Endodermal cell (in vitro differentiated cells): ENCODE results near the gene FOSB. TPM values are rescaled to one million over a fixed set of nuclear protein-coding genes. Genes with fewer than 3 reads are reported as not detected.

ENCODE experiments used
- DNase-seq: peaks from one replicate; pipeline ENCODE4 v3.0.0-alpha.2; 2017
- H3K27ac ChIP-seq: 2 replicates; pipeline ENCODE4 v1.5.1; 2013; ENCODE audit warnings: mild to moderate bottlenecking, low read depth, low read length, moderate library complexity
- H3K27me3 ChIP-seq: 2 replicates; pipeline ENCODE4 v1.6.1; 2013; ENCODE audit warnings: mild to moderate bottlenecking, low read length, moderate library complexity; ENCODE audit not compliant: insufficient read depth, control insufficient read depth, poor library complexity, severe bottlenecking
- H3K36me3 ChIP-seq: 2 replicates; pipeline ENCODE4 v1.7.0; 2013; ENCODE audit warnings: mild to moderate bottlenecking, low read length, moderate library complexity; ENCODE audit not compliant: control insufficient read depth, insufficient read depth
- H3K4me1 ChIP-seq: one replicate; pipeline ENCODE4 v1.7.0; 2013; ENCODE audit warnings: low read length; ENCODE audit not compliant: control insufficient read depth, insufficient read depth
- H3K4me3 ChIP-seq: 2 replicates; pipeline ENCODE4 v1.5.1; 2013; ENCODE audit warnings: mild to moderate bottlenecking, low read length, moderate library complexity
- H3K9ac ChIP-seq: 2 replicates; pipeline ENCODE4 v1.6.1; 2013; ENCODE audit warnings: mild to moderate bottlenecking, low read length, moderate library complexity; ENCODE audit not compliant: poor library complexity, severe bottlenecking; ENCODE audit errors: extremely low read depth
- H3K9me3 ChIP-seq: 2 replicates; pipeline ENCODE4 v1.6.1; 2013; ENCODE audit warnings: mild to moderate bottlenecking, low read length, moderate library complexity; ENCODE audit not compliant: control insufficient read depth
- H3K27ac Mint-ChIP-seq: 2 replicates; pipeline ENCODE4 v1.8.0; 2020; ENCODE audit warnings: mixed read lengths
- H3K27me3 Mint-ChIP-seq: 2 replicates; pipeline ENCODE4 v1.8.0; 2021; ENCODE audit warnings: mild to moderate bottlenecking, mixed read lengths; ENCODE audit not compliant: insufficient read depth
- H3K36me3 Mint-ChIP-seq: 2 replicates; pipeline ENCODE4 v1.8.0; 2020; ENCODE audit warnings: low read depth, mixed read lengths
- H3K4me1 Mint-ChIP-seq: 2 replicates; pipeline ENCODE4 v1.8.0; 2020; ENCODE audit warnings: mixed read lengths
- H3K4me3 Mint-ChIP-seq: 2 replicates; pipeline ENCODE4 v1.8.0; 2020; ENCODE audit warnings: mild to moderate bottlenecking, moderate library complexity, mixed read lengths
- H3K9me3 Mint-ChIP-seq: 2 replicates; pipeline ENCODE4 v1.8.0; 2020; ENCODE audit warnings: mild to moderate bottlenecking, mixed read lengths
- CTCF ChIP-seq: fragments of 200-600 bp; sonication (generic); conservative IDR thresholded peaks from 2 replicates; pipeline ENCODE4 v1.5.0; 2021; ENCODE audit warnings: antibody characterized with exemption, mild to moderate bottlenecking
- WGBS, 2 experiments: methylation state at CpG; one replicate each; pipeline versions ENCODE4 v1.1.5 to v1.1.7; 2013; ENCODE audit warnings: missing lambda C conversion rate in 2 of 2, mixed read lengths in 1 of 2; ENCODE audit not compliant: insufficient coverage in 1 of 2, insufficient read length in 1 of 2; 5-methylcytosine and 5-hydroxymethylcytosine counted together
- total RNA-seq, 2 donors: library from RNA; stranded (reverse); fragmentation: NEBNext Ultra II Directional in 1 of 2; extraction: Animal tissue kit (Norgen Biotek cat#: 25700) in 1 of 2; gene quantifications; 2 replicates in 1 of 2; 3 replicates in 1 of 2; pipeline ENCODE4 v1.2.1, GENCODE V29; 2021

FOSB gene
- total RNA-seq, 2 donors from 2014 or later, result 1.6 to 3.0 TPM

- Histone ChIP-seq H3K27me3 (peaks cover 7% of the 10 kb centered on the region), H3K36me3 (no peaks in the 10 kb centered on the region), H3K27ac (peak overlapping the region; percentile 84), H3K9ac (peak overlapping the region; percentile 55), H3K4me1 (peaks cover 5% of the 10 kb centered on the region), H3K4me3 (no peak overlapping the region), H3K9me3 (no peaks in the 10 kb centered on the region)
- no peaks in the 10 kb centered on the region for H3K36me3 Mint-ChIP-seq
- peaks cover 12% of the 10 kb centered on the region for H3K27me3 Mint-ChIP-seq
- 80 to 100% methylated on average over 2 of the region's 2 CpGs for WGBS, 2 experiments
- no peak overlapping the region for H3K4me3 Mint-ChIP-seq
- no peak for DNase-seq
- TF ChIP-seq CTCF, result no peak
- H3K4me1 Mint-ChIP-seq, result peaks cover 9% of the 10 kb centered on the region
- no peaks in the 10 kb centered on the region for H3K9me3 Mint-ChIP-seq
- H3K27ac Mint-ChIP-seq, result peak overlapping the region; percentile 95
Observed at GRCh38 chr19:45456500-45456815, 11.3 kb upstream of the FOSB start.

GRCh38 chr19:45457776-45458175, 10.0 kb upstream of the FOSB start:
- peaks cover 5% of the 10 kb centered on the region for H3K4me1 ChIP-seq
- Mint-ChIP-seq H3K27ac (peak overlapping the region; percentile 18), H3K27me3 (peaks cover 4% of the 10 kb centered on the region)

GRCh38 chr19:45460807-45461347, 6.9 kb upstream of the FOSB start:
- H3K27ac Mint-ChIP-seq, result no peak overlapping the region
- peak; percentile 45 for DNase-seq
- H3K9me3 Mint-ChIP-seq, result no peaks in the 10 kb centered on the region
- peaks cover 4% of the 10 kb centered on the region for H3K4me1 Mint-ChIP-seq
- H3K27me3 ChIP-seq, result no peaks in the 10 kb centered on the region
- peaks cover 4% of the 10 kb centered on the region for H3K4me1 ChIP-seq
- H3K4me3 ChIP-seq, result no peak overlapping the region
- no peak overlapping the region for H3K4me3 Mint-ChIP-seq
- H3K9me3 ChIP-seq, result no peaks in the 10 kb centered on the region
- no peak overlapping the region for H3K27ac ChIP-seq
- WGBS, 2 experiments, result 61 to 78% methylated on average over 8 of the region's 8 CpGs
- H3K36me3 ChIP-seq, result no peaks in the 10 kb centered on the region
- H3K9ac ChIP-seq, result no peak overlapping the region
- H3K36me3 Mint-ChIP-seq, result no peaks in the 10 kb centered on the region
- no peak for TF ChIP-seq CTCF
- peaks cover 2% of the 10 kb centered on the region for H3K27me3 Mint-ChIP-seq

More at GRCh38 chr19:45457776-45458175, 10.0 kb upstream of the FOSB start:
- Histone ChIP-seq H3K27me3 (no peaks in the 10 kb centered on the region), H3K9ac (no peak overlapping the region), H3K36me3 (no peaks in the 10 kb centered on the region), H3K27ac (no peak overlapping the region), H3K4me3 (no peak overlapping the region), H3K9me3 (no peaks in the 10 kb centered on the region)
- Mint-ChIP-seq H3K9me3 (no peaks in the 10 kb centered on the region), H3K4me1 (peaks cover 9% of the 10 kb centered on the region), H3K4me3 (no peak overlapping the region), H3K36me3 (no peaks in the 10 kb centered on the region)
- no peak for DNase-seq
- no peak for TF ChIP-seq CTCF
